Measurements from ENCODE around the gene GOLGA6B. TPM values are rescaled to one million over a fixed set of nuclear protein-coding genes. Genes with fewer than 3 reads are reported as not detected.
"Not testable (repeated sequence)": the region's sequence is repeated elsewhere in the genome, so short reads cannot be mapped to it uniquely, and the experiment has no call there.

The GOLGA6B gene
- total and polyA plus RNA-seq, 2 of the 13 experiments (the other 11 are each of a cell fraction or from before 2014, with no cell fraction given) = 0.04 TPM; not detected in 1

GRCh38 chr15:72623854-72624253, 30.6 kb upstream of the GOLGA6B start:
- H3K4me1 ChIP-seq (ENCODE audit: insufficient read depth, low read length); BruUV-seq (replicated peaks); H3K27ac ChIP-seq (ENCODE audit: extremely low read length, insufficient read depth, low read length); H3K36me3 ChIP-seq (replicated peaks in 1 of 2; ENCODE audit: control insufficient read depth in 1 of 2, insufficient read depth in 2 of 2, low read length in 2 of 2); CTCF ChIA-PET (ENCODE audit: low intra/inter-chr PET ratio, low total read pairs); POLR2A ChIA-PET; H3K27me3 ChIP-seq (ENCODE audit: control insufficient read depth in 1 of 2, insufficient read depth in 2 of 2, low read length in 2 of 2); DNase-seq (ENCODE audit: low spot score); intact Hi-C loops (cut with micrococcal nuclease; ENCODE audit: unreplicated experiment); H2AFZ ChIP-seq (ENCODE audit: low read length); H3K4me2 ChIP-seq (ENCODE audit: low read depth, low read length); FAIRE-seq; H3K4me3 ChIP-seq (replicated peaks in 1 of 3; ENCODE audit: insufficient read depth in 1 of 3, low read depth in 2 of 3, low read length in 3 of 3); H3K9me3 ChIP-seq (ENCODE audit: low read length); ATAC-seq; H3K9ac ChIP-seq (ENCODE audit: insufficient read depth, low read depth, low read length); in situ Hi-C loops (cut with HindIII; ENCODE audit: extremely low pct_ligation_motif_present, low pct_unique_long_range_greater_than_20kb); H3K79me2 ChIP-seq (ENCODE audit: insufficient read depth, low read length); H4K20me1 ChIP-seq (ENCODE audit: insufficient read depth, low read length): not testable (repeated sequence)
- WGBS (ENCODE audit: low lambda C conversion rate) = 63% methylated on average over 4 of the region's 4 CpGs

DNA sequence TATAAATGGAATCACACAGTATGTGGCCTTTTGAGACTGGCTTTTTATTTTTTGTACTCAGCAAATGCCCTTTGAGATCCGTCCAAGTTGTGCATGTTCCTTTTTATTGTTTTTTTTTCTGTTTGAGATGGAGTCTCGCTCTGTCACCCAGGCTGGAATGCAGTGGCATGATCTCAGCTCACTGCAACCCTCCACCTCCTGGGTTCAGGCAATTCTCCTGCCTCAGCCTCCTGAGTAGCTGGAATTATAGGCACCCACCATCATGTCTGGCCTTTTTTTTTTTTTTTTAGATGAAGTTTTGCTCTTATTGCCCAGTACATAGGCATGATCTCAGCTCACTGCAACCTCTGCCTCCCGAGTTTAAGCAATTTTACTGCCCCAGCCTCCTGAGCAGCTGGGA, 28.3 kb upstream of the GOLGA6B start:
- H3K9ac ChIP-seq (ENCODE audit: insufficient read depth, low read depth, low read length); H3K79me2 ChIP-seq (ENCODE audit: insufficient read depth, low read length); DNase-seq (ENCODE audit: low spot score); POLR2A ChIA-PET; BruUV-seq (replicated peaks); H4K20me1 ChIP-seq (ENCODE audit: insufficient read depth, low read length); H3K36me3 ChIP-seq (replicated peaks in 1 of 2; ENCODE audit: control insufficient read depth in 1 of 2, insufficient read depth in 2 of 2, low read length in 2 of 2); FAIRE-seq; H3K27me3 ChIP-seq (ENCODE audit: control insufficient read depth in 1 of 2, insufficient read depth in 2 of 2, low read length in 2 of 2); intact Hi-C loops (cut with micrococcal nuclease; ENCODE audit: unreplicated experiment); H3K4me3 ChIP-seq (replicated peaks in 1 of 3; ENCODE audit: insufficient read depth in 1 of 3, low read depth in 2 of 3, low read length in 3 of 3); H2AFZ ChIP-seq (ENCODE audit: low read length); H3K4me1 ChIP-seq (ENCODE audit: insufficient read depth, low read length); H3K9me3 ChIP-seq (ENCODE audit: low read length); H3K27ac ChIP-seq (ENCODE audit: extremely low read length, insufficient read depth, low read length); in situ Hi-C loops (cut with HindIII; ENCODE audit: extremely low pct_ligation_motif_present, low pct_unique_long_range_greater_than_20kb); CTCF ChIA-PET (ENCODE audit: low intra/inter-chr PET ratio, low total read pairs); ATAC-seq; H3K4me2 ChIP-seq (ENCODE audit: low read depth, low read length): not testable (repeated sequence)
- 11% methylated on average over 3 of the region's 3 CpGs for WGBS (ENCODE audit: low lambda C conversion rate)

DNA sequence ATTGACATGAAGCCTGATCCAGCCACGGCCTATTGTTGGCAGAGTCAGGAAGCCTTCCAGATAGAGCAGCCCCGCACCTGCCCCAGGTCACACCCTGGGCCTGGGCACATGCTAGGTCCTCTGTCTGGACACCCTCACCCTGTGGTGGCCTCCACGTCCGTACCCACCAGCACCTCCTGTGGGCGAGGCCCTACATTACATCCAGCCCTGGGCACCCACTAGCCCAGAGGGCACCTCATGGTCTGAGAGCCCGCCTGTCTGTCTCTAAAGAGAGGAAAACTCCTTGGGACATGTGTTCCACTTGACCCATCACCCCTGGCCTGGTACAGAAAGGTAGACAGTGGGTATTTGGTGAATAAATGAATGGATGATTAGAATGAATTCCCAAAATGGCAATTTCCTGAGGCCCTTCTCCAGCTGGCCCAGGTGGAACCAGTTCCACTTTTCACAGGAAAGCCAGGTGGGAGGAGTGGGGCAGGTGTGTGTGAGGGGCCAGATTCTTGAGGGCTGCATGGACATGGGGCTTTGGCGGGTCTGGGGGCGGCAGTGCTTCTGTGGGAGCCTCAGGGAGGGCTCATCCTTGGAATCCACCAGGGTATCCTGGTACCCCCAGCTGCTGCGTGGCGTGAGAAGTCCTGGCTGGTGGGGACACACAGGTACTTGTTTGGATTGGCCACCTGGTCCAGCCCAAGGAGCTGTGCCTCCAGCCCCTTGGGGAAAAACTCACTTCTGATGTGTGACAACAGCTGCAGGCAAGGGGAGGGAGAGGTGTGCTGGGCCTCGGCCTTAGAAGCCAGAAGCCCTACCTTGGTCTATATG, 26.0 kb upstream of the GOLGA6B start:
- H3K9ac ChIP-seq (ENCODE audit: insufficient read depth, low read depth, low read length); H3K36me3 ChIP-seq (replicated peaks in 1 of 2; ENCODE audit: control insufficient read depth in 1 of 2, insufficient read depth in 2 of 2, low read length in 2 of 2); H3K27me3 ChIP-seq (ENCODE audit: control insufficient read depth in 1 of 2, insufficient read depth in 2 of 2, low read length in 2 of 2); H2AFZ ChIP-seq (ENCODE audit: low read length); H3K79me2 ChIP-seq (ENCODE audit: insufficient read depth, low read length); H3K4me1 ChIP-seq (ENCODE audit: insufficient read depth, low read length); in situ Hi-C loops (cut with HindIII; ENCODE audit: extremely low pct_ligation_motif_present, low pct_unique_long_range_greater_than_20kb); intact Hi-C loops (cut with micrococcal nuclease; ENCODE audit: unreplicated experiment); H3K4me3 ChIP-seq (replicated peaks in 1 of 3; ENCODE audit: insufficient read depth in 1 of 3, low read depth in 2 of 3, low read length in 3 of 3); H3K4me2 ChIP-seq (ENCODE audit: low read depth, low read length); CTCF ChIA-PET (ENCODE audit: low intra/inter-chr PET ratio, low total read pairs); H3K9me3 ChIP-seq (ENCODE audit: low read length); BruUV-seq (replicated peaks); H3K27ac ChIP-seq (ENCODE audit: extremely low read length, insufficient read depth, low read length); POLR2A ChIA-PET; FAIRE-seq; DNase-seq (ENCODE audit: low spot score); H4K20me1 ChIP-seq (ENCODE audit: insufficient read depth, low read length): not testable (repeated sequence)
- TF ChIP-seq STAG1 (CRISPR knock-in tag; IDR thresholded peaks at IDR 0.05) (peak; percentile 12; the same call in 1 of the 2 replicates), CTCF (CRISPR knock-in tag; IDR thresholded peaks at IDR 0.05) (0 out of 2 replicates have a peak, but pooled peaks have one; percentile 15)
- 37% methylated on average over 3 of the region's 11 CpGs for WGBS (ENCODE audit: low lambda C conversion rate)
- peak; percentile 72 for ATAC-seq

- H2AFZ ChIP-seq (ENCODE audit: low read length); BruUV-seq (replicated peaks); H3K4me2 ChIP-seq (ENCODE audit: low read depth, low read length); H3K36me3 ChIP-seq (replicated peaks in 1 of 2; ENCODE audit: control insufficient read depth in 1 of 2, insufficient read depth in 2 of 2, low read length in 2 of 2); intact Hi-C loops (cut with micrococcal nuclease; ENCODE audit: unreplicated experiment); H3K4me3 ChIP-seq (replicated peaks in 1 of 3; ENCODE audit: insufficient read depth in 1 of 3, low read depth in 2 of 3, low read length in 3 of 3); in situ Hi-C loops (cut with HindIII; ENCODE audit: extremely low pct_ligation_motif_present, low pct_unique_long_range_greater_than_20kb); POLR2A ChIA-PET; H3K9me3 ChIP-seq (ENCODE audit: low read length); H3K79me2 ChIP-seq (ENCODE audit: insufficient read depth, low read length); H3K9ac ChIP-seq (ENCODE audit: insufficient read depth, low read depth, low read length); H4K20me1 ChIP-seq (ENCODE audit: insufficient read depth, low read length); H3K27me3 ChIP-seq (ENCODE audit: control insufficient read depth in 1 of 2, insufficient read depth in 2 of 2, low read length in 2 of 2); FAIRE-seq; H3K4me1 ChIP-seq (ENCODE audit: insufficient read depth, low read length); ATAC-seq; CTCF ChIA-PET (ENCODE audit: low intra/inter-chr PET ratio, low total read pairs); DNase-seq (ENCODE audit: low spot score); H3K27ac ChIP-seq (ENCODE audit: extremely low read length, insufficient read depth, low read length): not testable (repeated sequence)
- 13% methylated on average over 7 of the region's 7 CpGs for WGBS (ENCODE audit: low lambda C conversion rate)
Measured at GRCh38 chr15:72629068-72629570, 25.4 kb upstream of the GOLGA6B start.

All from HepG2 (cell line).